Endothelial cell of umbilical vein (primary cell): ENCODE results near the gene GLOD4.

ENCODE experiments used
- CTCF ChIP-seq, 2 donors: IDR thresholded peaks; 1 replicate in 1 of 2; 2 replicates in 1 of 2; pipeline ENCODE4 v1.5.1; 2011; ENCODE audit warnings: low read length in 2 of 2, mild to moderate bottlenecking in 2 of 2, moderate library complexity in 2 of 2, control low read depth in 1 of 2, inconsistent platforms in 1 of 2, low read depth in 1 of 2; ENCODE audit not compliant: insufficient read depth in 1 of 2; ENCODE audit errors: extremely low read depth in 1 of 2
- EZH2 ChIP-seq: IDR thresholded peaks from 2 replicates; pipeline ENCODE4 v1.6.1; 2012; ENCODE audit warnings: borderline replicate concordance, low read depth, mild to moderate bottlenecking, moderate library complexity, low read length, inconsistent platforms; ENCODE audit not compliant: severe bottlenecking
- FOS ChIP-seq: IDR thresholded peaks from 2 replicates; pipeline ENCODE4 v1.6.1; 2011; ENCODE audit warnings: mild to moderate bottlenecking, low read length, moderate library complexity, borderline replicate concordance; ENCODE audit not compliant: insufficient read depth
- GATA2 ChIP-seq: IDR thresholded peaks from 2 replicates; pipeline ENCODE4 v1.7.0; 2011; ENCODE audit warnings: low read depth, mild to moderate bottlenecking, moderate library complexity, mixed read lengths, low read length; ENCODE audit not compliant: insufficient read length, insufficient read depth
- JUN ChIP-seq: IDR thresholded peaks from 2 replicates; pipeline ENCODE4 v1.6.1; 2011; ENCODE audit warnings: borderline replicate concordance, low read depth; ENCODE audit not compliant: insufficient read length, insufficient read depth
- POLR2A ChIP-seq: IDR thresholded peaks from 2 replicates; pipeline ENCODE4 v1.6.1; 2012; ENCODE audit warnings: low read depth, mild to moderate bottlenecking, control low read depth, low read length
- POLR2AphosphoS5 ChIP-seq: IDR thresholded peaks from 2 replicates; pipeline ENCODE4 v1.6.1; 2012; ENCODE audit warnings: low read depth, mild to moderate bottlenecking, control low read depth, low read length, moderate library complexity; ENCODE audit not compliant: insufficient read depth
- TF ChIP-seq, protein P1 (sequence below): IDR thresholded peaks from 2 replicates; pipeline ENCODE4 v1.6.1; 2011; ENCODE audit not compliant: insufficient read depth, insufficient read length

DNA sequence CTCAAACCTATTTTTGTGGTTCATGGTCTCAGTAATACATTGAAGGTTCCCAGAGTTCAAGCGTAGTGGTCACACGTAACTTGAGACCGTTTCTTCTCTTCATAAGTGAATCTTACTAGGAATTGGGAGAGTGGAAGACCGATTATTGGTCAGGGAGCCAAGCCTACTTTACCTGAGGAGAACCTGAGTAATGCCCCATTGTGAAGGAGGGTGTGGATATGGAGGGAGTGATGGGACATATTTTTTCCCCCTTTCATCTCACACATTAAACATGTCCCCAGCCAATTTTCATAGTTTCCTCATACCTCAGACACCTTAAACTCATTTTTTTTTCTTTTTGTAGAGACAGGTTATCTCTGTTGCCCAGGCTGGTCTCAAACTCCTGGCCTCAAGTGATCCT, 38.9 kb downstream of the GLOD4 start:
- TF ChIP-seq, protein P1, sequence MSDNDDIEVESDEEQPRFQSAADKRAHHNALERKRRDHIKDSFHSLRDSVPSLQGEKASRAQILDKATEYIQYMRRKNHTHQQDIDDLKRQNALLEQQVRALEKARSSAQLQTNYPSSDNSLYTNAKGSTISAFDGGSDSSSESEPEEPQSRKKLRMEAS, result no peak
- TF ChIP-seq EZH2 (no peak), CTCF (IDR thresholded peaks at IDR 0.05; ENCODE audit: extremely low read depth in 1 of 2, insufficient read depth in 1 of 2, low read depth in 1 of 2, low read length in 2 of 2) (no peak), POLR2AphosphoS5 (no peak), POLR2A (no peak), GATA2 (no peak), JUN (no peak), FOS (no peak)
